GM12801 (cell line): Measurements from ENCODE around the gene DTX1.

Experiments
- TF ChIP-seq, protein P1 (sequence below): IDR thresholded peaks from one replicate; pipeline ENCODE4 v1.5.1; 2011; ENCODE audit warnings: control low read depth; ENCODE audit not compliant: insufficient read length; ENCODE audit errors: extremely low read depth

The DTX1 gene

DNA sequence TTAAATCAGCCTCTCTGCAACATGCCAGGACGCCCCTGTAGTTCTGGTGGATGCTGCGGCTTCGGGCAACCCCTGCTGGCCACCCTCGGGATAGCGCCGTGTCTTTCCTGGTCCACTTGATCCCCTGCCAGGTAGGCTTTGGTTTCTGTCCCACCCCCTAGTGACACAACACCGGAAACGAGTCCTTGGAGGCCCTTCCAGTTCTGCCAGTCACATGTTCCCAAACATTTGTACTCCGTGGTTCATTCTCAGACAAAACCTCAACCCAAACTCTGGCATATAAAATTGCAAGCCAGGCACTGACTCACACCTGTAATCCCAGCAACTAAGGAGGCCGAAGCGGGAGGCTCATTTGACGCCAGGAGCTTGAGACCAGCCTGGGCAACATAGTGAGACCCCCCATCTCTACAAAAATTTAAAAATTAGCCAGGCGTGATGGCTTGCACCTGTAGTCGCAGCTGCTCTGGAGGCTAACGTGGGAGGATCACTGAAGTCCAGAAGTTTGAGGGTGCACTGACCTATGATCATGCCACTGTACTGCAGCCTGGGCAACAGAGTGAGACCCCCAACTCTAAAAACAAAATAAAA lies 42.0 kb downstream of the DTX1 start:
- TF ChIP-seq, protein P1, sequence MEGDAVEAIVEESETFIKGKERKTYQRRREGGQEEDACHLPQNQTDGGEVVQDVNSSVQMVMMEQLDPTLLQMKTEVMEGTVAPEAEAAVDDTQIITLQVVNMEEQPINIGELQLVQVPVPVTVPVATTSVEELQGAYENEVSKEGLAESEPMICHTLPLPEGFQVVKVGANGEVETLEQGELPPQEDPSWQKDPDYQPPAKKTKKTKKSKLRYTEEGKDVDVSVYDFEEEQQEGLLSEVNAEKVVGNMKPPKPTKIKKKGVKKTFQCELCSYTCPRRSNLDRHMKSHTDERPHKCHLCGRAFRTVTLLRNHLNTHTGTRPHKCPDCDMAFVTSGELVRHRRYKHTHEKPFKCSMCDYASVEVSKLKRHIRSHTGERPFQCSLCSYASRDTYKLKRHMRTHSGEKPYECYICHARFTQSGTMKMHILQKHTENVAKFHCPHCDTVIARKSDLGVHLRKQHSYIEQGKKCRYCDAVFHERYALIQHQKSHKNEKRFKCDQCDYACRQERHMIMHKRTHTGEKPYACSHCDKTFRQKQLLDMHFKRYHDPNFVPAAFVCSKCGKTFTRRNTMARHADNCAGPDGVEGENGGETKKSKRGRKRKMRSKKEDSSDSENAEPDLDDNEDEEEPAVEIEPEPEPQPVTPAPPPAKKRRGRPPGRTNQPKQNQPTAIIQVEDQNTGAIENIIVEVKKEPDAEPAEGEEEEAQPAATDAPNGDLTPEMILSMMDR, result peak; percentile 55

DNA sequence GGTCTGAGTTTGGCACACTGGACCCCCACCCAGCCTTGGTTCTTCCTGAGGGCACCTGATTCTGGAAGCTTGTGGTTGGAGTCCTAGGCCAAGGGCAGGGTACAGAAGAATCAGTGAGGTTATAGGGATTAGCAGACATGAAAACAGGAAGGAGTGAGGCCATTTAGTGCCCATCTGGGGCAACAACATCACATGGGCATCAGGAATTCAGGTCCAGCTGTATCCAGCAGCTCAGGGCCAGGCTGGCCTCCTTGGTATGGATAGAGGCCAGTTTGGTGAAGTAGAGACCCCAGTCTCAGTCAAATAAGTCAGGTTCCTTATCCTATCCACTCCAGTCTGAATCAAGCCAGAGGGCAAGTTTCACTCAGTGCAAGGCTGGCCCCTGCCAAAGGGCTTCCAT lies 42.8 kb downstream of the DTX1 start:
- TF ChIP-seq, protein P1, result no peak

DNA sequence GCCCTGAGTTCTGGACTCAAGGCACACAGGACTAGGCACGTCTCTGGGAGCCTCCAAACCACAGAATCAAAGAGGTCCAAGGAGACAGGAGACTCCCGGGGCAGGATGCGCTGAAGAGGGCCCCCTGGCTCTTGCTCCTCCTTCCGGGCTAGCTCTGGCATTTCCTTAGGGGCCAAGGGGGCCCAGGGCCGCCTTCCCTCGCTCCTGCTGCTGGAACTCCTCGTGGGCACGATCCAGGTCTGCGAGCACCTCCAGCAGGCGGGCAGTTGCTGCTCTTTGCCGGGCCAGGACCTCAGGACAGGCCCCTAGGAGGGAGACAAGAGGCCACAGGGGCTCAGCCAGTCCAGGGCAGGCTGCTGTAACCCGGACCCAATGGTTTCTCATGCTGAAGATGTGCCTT lies 43.2 kb downstream of the DTX1 start:
- TF ChIP-seq, protein P1, result no peak

DNA sequence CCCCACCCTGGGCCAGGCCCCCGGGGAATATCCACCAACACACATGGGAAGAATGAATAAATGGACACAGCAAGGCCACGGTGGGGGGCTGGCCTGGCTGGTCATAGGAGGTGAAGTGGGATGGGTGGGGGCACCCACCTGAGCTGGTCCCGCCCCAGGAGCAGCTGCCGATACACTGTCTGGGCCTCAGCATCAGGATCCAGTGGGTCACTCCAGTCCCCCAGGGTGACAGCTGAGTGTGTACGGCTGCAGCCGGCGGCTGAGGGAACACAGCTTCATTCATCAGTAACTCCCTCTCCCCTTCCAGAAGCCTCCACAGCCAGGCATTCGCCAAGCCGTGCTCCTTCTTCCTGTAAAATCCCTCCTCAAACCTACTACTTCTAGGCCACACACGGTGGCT lies 45.2 kb downstream of the DTX1 start:
- TF ChIP-seq, protein P1, result no peak

DNA sequence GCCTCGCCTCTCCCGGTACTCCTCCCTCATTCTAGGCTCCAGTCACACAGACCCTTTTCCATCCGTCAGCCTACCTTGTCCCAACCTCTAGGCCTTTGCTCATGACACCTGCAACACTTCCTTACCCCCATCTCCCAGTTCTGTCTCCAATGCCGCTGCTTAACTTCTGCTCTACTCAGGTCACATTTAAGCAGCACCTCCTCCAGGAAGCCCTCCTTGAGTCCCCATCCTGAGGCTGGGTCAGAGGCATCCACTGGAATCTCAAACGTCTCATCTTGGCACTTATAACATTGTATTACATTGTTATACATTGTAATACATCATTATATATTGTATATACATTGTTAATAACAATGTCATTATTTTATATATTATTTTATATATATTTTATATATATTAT lies 46.3 kb downstream of the DTX1 start:
- TF ChIP-seq, protein P1, result no peak

DNA sequence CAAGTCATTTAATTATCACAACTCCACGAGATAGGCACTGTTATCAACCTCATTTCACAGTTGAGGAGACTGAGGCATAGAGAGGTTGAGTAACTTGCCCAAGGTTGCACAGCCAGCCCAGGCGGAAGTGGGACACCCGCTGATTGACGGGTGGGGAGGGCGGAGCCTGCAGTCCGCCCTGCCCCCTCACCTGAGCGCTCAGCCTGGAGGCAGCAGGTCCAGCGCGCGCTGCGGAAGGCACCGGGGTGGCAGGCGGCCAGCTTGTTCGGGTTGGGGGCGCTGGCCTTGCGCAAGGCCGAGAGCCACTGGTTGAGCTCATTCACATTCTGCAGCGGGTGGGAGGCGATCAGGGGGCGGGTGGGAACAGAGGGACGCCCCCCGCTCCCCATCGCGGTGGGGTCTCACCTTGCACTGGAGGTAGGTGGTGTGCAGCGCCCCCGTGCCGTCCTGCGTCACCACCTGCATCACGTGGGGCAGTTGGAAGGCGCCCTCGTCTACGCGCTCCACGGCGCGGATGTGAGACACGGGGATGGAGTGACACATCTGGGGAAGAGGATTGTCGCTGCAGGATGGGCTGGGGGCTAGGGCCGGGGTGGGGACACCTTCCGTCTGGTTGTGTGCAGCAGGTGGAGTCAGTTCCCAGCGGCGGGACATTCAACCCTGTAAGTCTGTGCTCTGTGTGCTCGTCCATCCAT lies 47.4 kb downstream of the DTX1 start:
- TF ChIP-seq, protein P1, result no peak

DNA sequence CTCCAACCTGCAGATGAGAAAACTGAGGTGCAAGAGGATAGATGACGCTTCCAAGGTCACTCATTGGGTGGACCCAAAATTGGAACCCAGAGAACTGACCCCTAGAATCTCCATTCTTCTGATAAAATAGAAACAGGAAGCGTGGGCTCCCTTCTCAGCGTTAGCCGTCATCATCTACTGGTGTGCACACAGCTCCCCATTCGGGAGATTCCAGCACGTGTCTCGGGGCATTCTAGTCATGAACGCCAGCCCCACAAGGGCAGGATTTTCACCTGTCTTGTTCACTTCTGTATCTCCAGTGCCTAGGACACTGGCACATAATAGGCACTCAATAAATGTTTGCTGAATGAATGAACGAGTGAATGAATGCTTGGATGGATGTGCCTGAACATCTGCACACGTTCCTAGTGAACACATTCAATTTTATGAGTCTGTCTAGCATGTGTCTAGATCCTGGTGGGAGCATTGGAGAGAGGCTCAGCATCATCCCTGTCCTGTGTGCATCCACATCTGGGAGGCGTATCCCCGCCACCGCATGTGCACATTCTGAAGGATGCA lies 48.5 kb downstream of the DTX1 start:
- TF ChIP-seq, protein P1, result no peak
